GM12874 (cell line): ENCODE data around the gene GFOD1.

Experiments used
- CTCF ChIP-seq: IDR thresholded peaks from 2 replicates; pipeline ENCODE4 v1.5.1; 2011; ENCODE audit warnings: low read depth, mild to moderate bottlenecking, control low read depth, low read length, moderate library complexity; ENCODE audit not compliant: insufficient read depth

The GFOD1 gene

GRCh38 chr6:13507306-13507860, 20.0 kb upstream of the GFOD1 start:
- TF ChIP-seq CTCF = no peak

- TF ChIP-seq CTCF = no peak
These were observed 17.9 kb upstream of the GFOD1 start for GRCh38 chr6:13505345-13505734.

- TF ChIP-seq CTCF = no peak
These were observed 17.4 kb upstream of the GFOD1 start for GRCh38 chr6:13504611-13505344.

- TF ChIP-seq CTCF = no peak
These were observed 13.5 kb upstream of the GFOD1 start for GRCh38 chr6:13500915-13501314.

- no peak for TF ChIP-seq CTCF
These were observed 12.9 kb upstream of the GFOD1 start for GRCh38 chr6:13500264-13500663.

GRCh38 chr6:13496513-13497190, 9.3 kb upstream of the GFOD1 start:
- TF ChIP-seq CTCF = no peak

- no peak for TF ChIP-seq CTCF
These were observed 8.4 kb upstream of the GFOD1 start for GRCh38 chr6:13495818-13496217.
